SIG-M5 treated with dmso at 0.1 percent for 504 hours (cell line): ENCODE data around the gene TNNI3.

ENCODE experiments used
- DNase-seq: peaks from one replicate; lab custom pipeline; 2025; ENCODE audit not compliant: unreplicated experiment; lab: John Stamatoyannopoulos, UW

TNNI3 gene

GRCh38 chr19:55147545-55148251 is 9.8 kb downstream of the TNNI3 start:
- DNase-seq = no peak

DNA sequence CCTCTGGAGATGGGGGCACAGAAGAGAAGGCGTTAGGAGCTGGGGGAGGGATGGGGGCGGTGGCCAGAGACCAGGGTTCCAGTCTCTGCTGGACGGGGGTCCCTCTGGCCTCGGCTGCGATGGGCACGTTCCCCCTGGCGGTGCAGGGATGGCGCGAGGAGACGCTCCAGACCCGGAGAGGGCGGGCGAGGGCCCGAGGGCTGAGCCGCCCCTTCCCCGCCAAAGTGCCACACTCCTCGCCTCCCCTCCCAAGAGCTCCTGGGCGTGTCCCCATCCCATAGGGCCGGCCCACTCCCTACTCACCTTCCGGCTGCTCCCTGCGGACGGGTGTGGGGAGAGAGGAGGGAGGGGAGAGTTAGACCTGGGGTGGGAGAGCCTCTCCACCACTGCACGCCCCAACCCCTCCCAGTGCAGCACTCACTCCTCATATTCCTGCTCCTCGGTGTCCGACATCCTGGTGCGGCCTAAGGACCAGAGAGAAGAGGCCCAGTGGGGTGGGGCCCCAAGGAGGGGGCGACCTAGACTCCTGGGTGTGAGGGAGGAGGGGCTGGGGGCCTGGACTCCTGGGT is 10.7 kb downstream of the TNNI3 start:
- DNase-seq = peak; percentile 22

DNA sequence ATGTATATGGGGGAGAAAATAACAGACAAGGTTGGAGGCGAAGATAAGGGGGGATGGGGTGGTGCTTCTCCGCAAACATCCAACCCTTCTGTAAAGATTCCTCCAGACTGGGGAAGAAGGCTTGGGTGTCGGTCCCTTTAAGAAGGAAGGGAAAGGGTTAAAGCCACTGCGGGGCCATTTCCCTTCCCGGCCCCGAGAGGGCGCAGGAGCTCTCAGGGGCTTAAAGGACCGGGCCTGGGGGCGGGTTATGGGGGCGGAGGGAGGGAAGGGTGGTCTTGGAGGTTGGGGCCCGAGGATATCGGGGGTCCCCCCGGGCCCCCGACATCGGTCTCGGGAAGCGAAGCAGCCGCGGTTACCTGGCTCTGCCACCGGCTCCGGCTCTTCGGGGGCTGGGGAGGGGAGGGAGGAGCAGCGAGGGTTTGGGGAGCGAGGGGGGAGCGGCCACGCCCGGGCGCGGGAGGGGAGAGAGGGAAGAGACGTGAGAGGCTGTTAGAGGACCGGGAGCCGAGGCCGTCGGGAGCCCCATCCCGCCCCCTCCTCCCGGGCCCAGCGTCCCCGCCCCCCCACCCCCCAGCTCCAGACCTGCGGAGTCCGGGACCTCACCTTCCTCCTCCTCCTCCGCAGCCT is 11.3 kb downstream of the TNNI3 start:
- peak; percentile 63 for DNase-seq

- DNase-seq = peak; percentile 69
These were observed 12.3 kb downstream of the TNNI3 start for GRCh38 chr19:55145232-55145631.

DNA sequence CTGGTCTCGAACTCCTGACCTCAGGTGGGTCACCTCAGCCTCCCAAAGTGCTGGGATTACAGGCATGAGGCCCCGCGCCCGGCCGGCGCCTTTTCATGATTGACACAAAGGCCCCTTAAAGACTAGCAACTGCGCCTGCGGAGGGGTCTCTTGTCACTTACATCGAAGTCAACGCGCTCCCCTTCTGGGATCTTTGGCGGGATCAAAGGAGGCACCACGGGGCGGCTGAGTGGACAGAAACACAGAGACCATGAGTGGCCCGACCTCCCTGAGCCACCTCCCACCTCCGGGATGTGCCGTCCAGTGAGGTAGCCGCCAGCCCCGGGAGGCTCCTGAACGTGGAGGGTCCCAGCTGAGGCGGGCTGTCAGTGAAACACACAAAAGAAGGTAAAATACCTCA is 15.8 kb downstream of the TNNI3 start:
- no peak for DNase-seq

DNA sequence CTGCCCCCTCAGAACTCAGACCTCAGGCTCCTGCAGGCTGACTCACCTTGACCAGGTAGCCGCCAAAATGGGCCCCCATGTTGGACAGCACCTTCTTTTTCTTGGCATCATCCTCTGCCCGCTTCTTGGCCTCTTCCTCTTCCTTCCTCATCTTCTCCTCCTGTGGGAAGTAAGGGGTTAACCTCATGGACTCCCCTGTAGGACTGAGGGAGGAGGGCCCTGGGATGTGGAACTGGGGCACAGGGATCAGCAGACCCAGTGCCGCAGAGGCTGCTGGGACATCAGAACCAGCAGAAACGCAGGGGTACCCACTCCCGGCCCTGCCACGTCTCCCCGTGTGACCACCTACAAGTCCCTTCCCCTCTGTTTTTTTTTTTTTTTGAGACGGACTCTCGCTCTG is 19.6 kb downstream of the TNNI3 start:
- no peak for DNase-seq

- DNase-seq = no peak
These were observed 21.0 kb downstream of the TNNI3 start for GRCh38 chr19:55136399-55137102.

DNA sequence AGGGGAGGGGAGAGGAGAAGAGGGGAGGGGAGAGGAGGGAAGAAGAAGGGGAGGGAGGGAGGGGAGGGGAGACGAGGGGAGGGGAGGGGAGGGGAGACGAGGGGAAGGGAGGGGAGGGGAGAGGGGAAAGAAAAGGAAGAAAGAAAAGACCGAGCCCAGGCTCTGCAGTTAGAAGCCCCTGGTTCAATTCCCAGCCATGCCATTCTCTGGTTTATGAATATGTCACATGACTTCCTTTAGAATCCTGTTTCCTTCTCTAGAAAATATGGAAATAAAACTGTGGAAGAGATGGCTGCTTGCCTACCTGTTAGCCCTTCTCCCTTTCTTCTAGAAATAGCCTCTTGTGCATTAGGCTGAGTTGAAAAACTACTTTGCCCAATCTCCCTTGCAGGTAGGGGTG is 22.8 kb downstream of the TNNI3 start:
- no peak for DNase-seq

GRCh38 chr19:55133639-55134444 is 23.7 kb downstream of the TNNI3 start:
- peak; percentile 84 for DNase-seq

GRCh38 chr19:55132453-55133129 is 24.9 kb downstream of the TNNI3 start:
- no peak for DNase-seq

- no peak for DNase-seq
These were observed 26.1 kb downstream of the TNNI3 start for GRCh38 chr19:55131421-55131820.

GRCh38 chr19:55119053-55119452 is 38.5 kb downstream of the TNNI3 start:
- peak; percentile 28 for DNase-seq

DNA sequence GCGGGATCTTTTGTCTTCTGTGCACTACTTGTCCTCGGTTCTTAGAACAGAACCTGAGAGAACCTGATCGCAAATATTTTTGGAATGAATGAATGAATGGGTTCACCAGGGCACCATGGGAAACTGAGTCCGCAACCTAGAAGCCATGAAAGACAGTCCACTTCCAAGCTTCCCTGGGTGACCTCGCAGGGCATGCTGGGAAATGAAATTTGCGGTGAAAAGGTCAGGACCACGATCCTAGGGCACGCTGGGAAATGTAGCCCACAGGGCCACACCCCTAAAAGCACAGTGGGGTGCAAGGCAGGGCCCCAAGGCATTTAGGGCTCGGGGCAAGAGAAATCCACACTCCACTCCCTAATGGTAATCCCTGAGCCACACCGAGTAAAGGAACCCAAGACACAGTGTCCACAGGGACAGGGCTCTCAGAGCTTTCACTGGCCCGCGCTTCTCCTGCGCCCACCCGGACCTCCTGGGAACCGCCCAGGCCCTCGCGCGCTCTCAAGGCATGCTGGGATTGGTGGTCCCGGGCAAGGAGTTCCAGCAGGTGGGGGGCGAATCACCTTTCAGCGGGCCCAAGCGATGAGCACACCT is 39.0 kb downstream of the TNNI3 start:
- DNase-seq = peak; percentile 43

- peak; percentile 98 for DNase-seq
These were observed 39.7 kb downstream of the TNNI3 start for GRCh38 chr19:55117663-55118391.

DNA sequence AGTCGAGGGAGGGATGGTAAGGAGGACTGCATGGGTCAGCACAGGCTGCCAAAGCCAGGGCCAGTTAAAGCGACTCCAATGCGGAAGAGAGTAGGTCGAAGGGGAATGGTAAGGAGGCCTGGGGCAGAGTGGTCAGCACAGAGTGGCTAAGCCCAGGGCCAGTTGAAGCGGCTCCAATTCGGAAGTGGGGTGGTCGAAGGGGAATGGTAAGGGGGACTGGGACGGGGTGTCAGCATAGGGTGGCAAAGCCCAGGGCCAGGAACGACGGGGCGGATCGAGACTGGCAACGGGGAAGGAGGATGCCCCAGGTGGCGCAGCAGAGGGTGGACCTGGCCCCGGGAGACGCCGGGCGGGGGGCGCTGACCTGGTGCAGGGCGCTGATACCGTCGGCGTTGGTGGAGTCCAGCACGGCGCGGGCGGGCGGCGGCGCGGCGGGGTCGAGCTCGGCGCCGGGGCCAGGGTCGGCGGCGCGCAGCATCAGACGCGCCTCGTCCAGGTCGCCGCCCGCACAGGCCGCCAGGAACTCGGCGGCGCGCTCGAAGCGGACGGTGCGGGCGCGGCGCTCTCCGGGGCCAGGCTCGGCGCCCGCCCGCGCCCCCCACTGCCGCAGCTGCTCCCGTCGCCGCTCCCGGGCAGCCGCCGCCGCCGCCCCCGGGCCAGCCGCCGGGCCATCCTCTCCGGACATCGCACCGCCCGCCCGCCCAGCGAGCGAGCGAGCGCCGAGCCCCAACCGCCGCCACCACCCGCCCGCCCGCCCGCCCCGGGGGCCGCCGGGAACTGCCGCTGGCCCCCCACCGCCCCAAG is 40.5 kb downstream of the TNNI3 start, which contains the start of gene PPP1R12C:
Gene PPP1R12C, minus strand, starts transcription at position 779 of the 804 bp plus-strand sequence. Its CDS starts 94 bp downstream, at position 685.
- DNase-seq = no peak

DNA sequence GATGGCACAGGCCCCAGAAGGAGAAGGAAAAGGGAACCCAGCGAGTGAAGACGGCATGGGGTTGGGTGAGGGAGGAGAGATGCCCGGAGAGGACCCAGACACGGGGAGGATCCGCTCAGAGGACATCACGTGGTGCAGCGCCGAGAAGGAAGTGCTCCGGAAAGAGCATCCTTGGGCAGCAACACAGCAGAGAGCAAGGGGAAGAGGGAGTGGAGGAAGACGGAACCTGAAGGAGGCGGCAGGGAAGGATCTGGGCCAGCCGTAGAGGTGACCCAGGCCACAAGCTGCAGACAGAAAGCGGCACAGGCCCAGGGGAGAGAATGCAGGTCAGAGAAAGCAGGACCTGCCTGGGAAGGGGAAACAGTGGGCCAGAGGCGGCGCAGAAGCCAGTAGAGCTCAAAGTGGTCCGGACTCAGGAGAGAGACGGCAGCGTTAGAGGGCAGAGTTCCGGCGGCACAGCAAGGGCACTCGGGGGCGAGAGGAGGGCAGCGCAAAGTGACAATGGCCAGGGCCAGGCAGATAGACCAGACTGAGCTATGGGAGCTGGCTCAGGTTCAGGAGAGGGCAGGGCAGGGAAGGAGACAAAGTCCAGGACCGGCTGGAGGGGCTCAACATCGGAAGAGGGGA is 41.2 kb downstream of the TNNI3 start:
- peak; percentile 85 for DNase-seq

DNA sequence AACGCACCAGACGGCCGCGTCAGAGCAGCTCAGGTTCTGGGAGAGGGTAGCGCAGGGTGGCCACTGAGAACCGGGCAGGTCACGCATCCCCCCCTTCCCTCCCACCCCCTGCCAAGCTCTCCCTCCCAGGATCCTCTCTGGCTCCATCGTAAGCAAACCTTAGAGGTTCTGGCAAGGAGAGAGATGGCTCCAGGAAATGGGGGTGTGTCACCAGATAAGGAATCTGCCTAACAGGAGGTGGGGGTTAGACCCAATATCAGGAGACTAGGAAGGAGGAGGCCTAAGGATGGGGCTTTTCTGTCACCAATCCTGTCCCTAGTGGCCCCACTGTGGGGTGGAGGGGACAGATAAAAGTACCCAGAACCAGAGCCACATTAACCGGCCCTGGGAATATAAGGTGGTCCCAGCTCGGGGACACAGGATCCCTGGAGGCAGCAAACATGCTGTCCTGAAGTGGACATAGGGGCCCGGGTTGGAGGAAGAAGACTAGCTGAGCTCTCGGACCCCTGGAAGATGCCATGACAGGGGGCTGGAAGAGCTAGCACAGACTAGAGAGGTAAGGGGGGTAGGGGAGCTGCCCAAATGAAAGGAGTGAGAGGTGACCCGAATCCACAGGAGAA is 42.0 kb downstream of the TNNI3 start:
- DNase-seq = no peak
